Naive thymus-derived CD4-positive, alpha-beta T cell (primary cell): Measurements from ENCODE around the gene KRTAP10-1. TPM values are rescaled to one million over a fixed set of nuclear protein-coding genes. Genes with fewer than 3 reads are reported as not detected.

Experiments used
- ATAC-seq: fragments of 150-1000 bp; cut with Tn5 transposase; 2 replicates; pipeline ENCODE4 v1.10.0; 2021; ENCODE audit warnings: mild to moderate bottlenecking, moderate library complexity
- CTCF ChIA-PET: fragments of 350-600 bp; sonication (Branson Sonifier 250); formaldehyde crosslinking; loops from one replicate; lab custom pipeline; 2021; ENCODE audit warnings: antibody characterized with exemption; lab: Charles Lee
- POLR2A ChIA-PET: fragments of 350-600 bp; sonication (Branson Sonifier 250); formaldehyde crosslinking; loops from one replicate; lab custom pipeline; 2021; ENCODE audit warnings: antibody characterized with exemption, inconsistent platforms; lab: Charles Lee
- DNase-seq, 9 donors: peaks; one replicate each; pipeline versions ENCODE4 v3.0.0 to v3.0.0-alpha.2; 2020 to 2022; ENCODE audit warnings: mixed read lengths in 1 of 9
- H3K27ac ChIP-seq: one replicate; pipeline ENCODE4 v1.7.0; 2013; ENCODE audit warnings: mild to moderate bottlenecking, low read depth, low read length, moderate library complexity
- H3K27me3 ChIP-seq, 2 donors: one replicate each; pipeline ENCODE4 v1.7.0; 2013; ENCODE audit warnings: low read length in 2 of 2, mild to moderate bottlenecking in 2 of 2, moderate library complexity in 2 of 2; ENCODE audit not compliant: control insufficient read depth in 2 of 2, insufficient read depth in 2 of 2
- H3K36me3 ChIP-seq, 3 experiments: 1 replicate in 2 of 3; 2 replicates in 1 of 3; pipeline ENCODE4 v1.7.0; 2013; ENCODE audit warnings: low read length in 3 of 3, mild to moderate bottlenecking in 3 of 3, moderate library complexity in 1 of 3; ENCODE audit not compliant: insufficient read depth in 3 of 3, control insufficient read depth in 2 of 3
- H3K4me1 ChIP-seq, 2 donors: one replicate each; pipeline ENCODE4 v1.7.0; 2013; ENCODE audit warnings: low read length in 2 of 2, mild to moderate bottlenecking in 2 of 2, moderate library complexity in 1 of 2; ENCODE audit not compliant: control insufficient read depth in 2 of 2, insufficient read depth in 2 of 2
- H3K4me3 ChIP-seq: 2 replicates; pipeline ENCODE4 v1.7.0; 2013; ENCODE audit warnings: mild to moderate bottlenecking, low read length
- H3K9me3 ChIP-seq, 3 experiments: 1 replicate in 2 of 3; 2 replicates in 1 of 3; pipeline ENCODE4 v1.7.0; 2013; ENCODE audit warnings: low read length in 3 of 3; ENCODE audit not compliant: control insufficient read depth in 2 of 3
- H3K27ac Mint-ChIP-seq, 9 donors: one replicate each; pipeline ENCODE4 v1.8.0; 2020 to 2022; ENCODE audit warnings: mixed read lengths in 9 of 9, mild to moderate bottlenecking in 8 of 9, moderate library complexity in 5 of 9, inconsistent platforms in 2 of 9
- H3K27me3 Mint-ChIP-seq, 5 donors: one replicate each; pipeline ENCODE4 v1.8.0; 2021 to 2022; ENCODE audit warnings: mixed read lengths in 5 of 5, mild to moderate bottlenecking in 1 of 5
- H3K36me3 Mint-ChIP-seq, 5 donors: one replicate each; pipeline ENCODE4 v1.8.0; 2020 to 2022; ENCODE audit warnings: mixed read lengths in 5 of 5, mild to moderate bottlenecking in 3 of 5, inconsistent platforms in 1 of 5
- H3K4me1 Mint-ChIP-seq, 7 donors: one replicate each; pipeline ENCODE4 v1.8.0; 2020 to 2022; ENCODE audit warnings: mixed read lengths in 7 of 7, mild to moderate bottlenecking in 3 of 7, inconsistent platforms in 1 of 7
- H3K4me3 Mint-ChIP-seq, 10 donors: one replicate each; pipeline ENCODE4 v1.8.0; 2020 to 2022; ENCODE audit warnings: mild to moderate bottlenecking in 10 of 10, mixed read lengths in 10 of 10, moderate library complexity in 6 of 10, inconsistent platforms in 2 of 10
- H3K9me3 Mint-ChIP-seq, 11 donors: one replicate each; pipeline ENCODE4 v1.8.0; 2020 to 2022; ENCODE audit warnings: mixed read lengths in 11 of 11, mild to moderate bottlenecking in 4 of 11, inconsistent platforms in 1 of 11, moderate library complexity in 1 of 11
- intact Hi-C, 2 donors: fragments of 100-400 bp; cut with micrococcal nuclease; formaldehyde crosslinking; loops; one replicate each; pipeline ENCODE4 v1.15.1; 2023
- polyA plus RNA-seq, 2 donors: library from polyadenylated mRNA; unstranded; fragments of 300-500 nt; fragmentation: Illumina TruSeq; gene quantifications; one replicate each; pipeline ENCODE4 v1.2.3, GENCODE V29; 2021
- total RNA-seq, 6 experiments: library from RNA in 5 of 6; stranded (reverse) in 5 of 6; gene quantifications; 1 replicate in 5 of 6; 2 replicates in 1 of 6; pipeline ENCODE4 v1.2.3 and lab custom pipeline; 2021 to 2026

The KRTAP10-1 gene
- total and polyA plus RNA-seq, 7 experiments from 2014 or later, result not detected

- Histone ChIP-seq H3K4me3 (no peak overlapping the region), H3K4me1 (no peaks in the 10 kb centered on the region), H3K27me3 (no peaks in the 10 kb centered on the region), H3K27ac (no peak overlapping the region), H3K9me3 (no peaks in the 10 kb centered on the region), H3K36me3 (no peaks in the 10 kb centered on the region)
- CTCF ChIA-PET, result no interaction called here
- DNase-seq, result no peak
- Mint-ChIP-seq H3K4me1 (peaks cover 0 to 14% (median 2%) of the 10 kb centered on the region in 7 donors), H3K27me3 (no peaks in the 10 kb centered on the region), H3K36me3 (no peaks in the 10 kb centered on the region), H3K9me3 (peaks cover 0 to 1% (median 0%) of the 10 kb centered on the region in 11 donors), H3K27ac (no peak overlapping the region), H3K4me3 (no peak overlapping the region)
- ATAC-seq, result no peak
- POLR2A ChIA-PET, result no interaction called here
- intact Hi-C loops, result no loop called here
Measured at GRCh38 chr21:44520326-44521300, 19.4 kb downstream of the KRTAP10-1 start.

GRCh38 chr21:44519346-44520325, 20.4 kb downstream of the KRTAP10-1 start:
- Histone ChIP-seq H3K4me1 (no peaks in the 10 kb centered on the region), H3K9me3 (no peaks in the 10 kb centered on the region), H3K36me3 (no peaks in the 10 kb centered on the region), H3K27me3 (no peaks in the 10 kb centered on the region), H3K27ac (no peak overlapping the region), H3K4me3 (no peak overlapping the region)
- ATAC-seq (no peak), DNase-seq (no peak)
- Mint-ChIP-seq H3K27ac (peak overlapping the region in 2 of 9 donors; percentile 46 to 62), H3K27me3 (no peaks in the 10 kb centered on the region), H3K36me3 (no peaks in the 10 kb centered on the region), H3K9me3 (peaks cover 0 to 1% (median 0%) of the 10 kb centered on the region in 11 donors), H3K4me1 (peaks cover 0 to 14% (median 3%) of the 10 kb centered on the region in 7 donors), H3K4me3 (no peak overlapping the region)
- ChIA-PET POLR2A (no interaction called here), CTCF (interaction anchor here (0.7 to 1.8 kb wide), 2 partner anchors 98 to 274 kb away, joined by 4 read pairs; no protein-coding TSS in a partner anchor)
- intact Hi-C loops, result no loop called here

DNA sequence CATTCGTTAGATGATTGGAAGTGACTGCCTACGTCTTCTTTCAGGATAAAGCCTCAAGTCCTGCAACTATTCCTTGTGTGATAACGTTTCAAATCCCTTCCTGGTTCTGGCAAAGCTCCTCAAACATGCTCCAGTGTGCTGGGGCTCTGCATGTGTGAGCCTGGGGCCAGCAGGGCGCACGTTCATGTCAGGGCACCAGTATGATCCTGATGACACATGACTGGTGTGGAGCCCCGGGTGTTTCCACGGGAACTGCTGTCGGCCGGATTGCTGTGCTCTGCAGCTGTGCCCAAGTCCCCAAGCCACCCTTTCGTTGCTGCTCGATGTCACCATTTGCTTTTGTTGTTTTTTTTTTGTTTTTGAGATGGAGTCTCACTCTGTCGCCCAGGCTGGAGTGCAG, 21.3 kb downstream of the KRTAP10-1 start:
- ATAC-seq (no peak), DNase-seq (no peak)
- Histone ChIP-seq H3K27me3 (no peaks in the 10 kb centered on the region), H3K27ac (no peak overlapping the region), H3K9me3 (no peaks in the 10 kb centered on the region), H3K4me1 (no peaks in the 10 kb centered on the region), H3K4me3 (no peak overlapping the region), H3K36me3 (no peaks in the 10 kb centered on the region)
- intact Hi-C loops, result no loop called here
- H3K4me1 Mint-ChIP-seq, result peaks cover 0 to 14% (median 3%) of the 10 kb centered on the region in 7 donors
- ChIA-PET POLR2A (no interaction called here), CTCF (interaction anchor here (0.8 to 1.8 kb wide), 2 partner anchors 99 to 224 kb away, joined by 3 to 4 read pairs; no protein-coding TSS in a partner anchor)
- H3K4me3 Mint-ChIP-seq, result no peak overlapping the region
- no peaks in the 10 kb centered on the region for H3K36me3 Mint-ChIP-seq
- H3K9me3 Mint-ChIP-seq, result peaks cover 0 to 1% (median 0%) of the 10 kb centered on the region in 11 donors
- H3K27ac Mint-ChIP-seq, result peak overlapping the region in 2 of 9 donors; percentile 42 to 62
- H3K27me3 Mint-ChIP-seq, result no peaks in the 10 kb centered on the region

DNA sequence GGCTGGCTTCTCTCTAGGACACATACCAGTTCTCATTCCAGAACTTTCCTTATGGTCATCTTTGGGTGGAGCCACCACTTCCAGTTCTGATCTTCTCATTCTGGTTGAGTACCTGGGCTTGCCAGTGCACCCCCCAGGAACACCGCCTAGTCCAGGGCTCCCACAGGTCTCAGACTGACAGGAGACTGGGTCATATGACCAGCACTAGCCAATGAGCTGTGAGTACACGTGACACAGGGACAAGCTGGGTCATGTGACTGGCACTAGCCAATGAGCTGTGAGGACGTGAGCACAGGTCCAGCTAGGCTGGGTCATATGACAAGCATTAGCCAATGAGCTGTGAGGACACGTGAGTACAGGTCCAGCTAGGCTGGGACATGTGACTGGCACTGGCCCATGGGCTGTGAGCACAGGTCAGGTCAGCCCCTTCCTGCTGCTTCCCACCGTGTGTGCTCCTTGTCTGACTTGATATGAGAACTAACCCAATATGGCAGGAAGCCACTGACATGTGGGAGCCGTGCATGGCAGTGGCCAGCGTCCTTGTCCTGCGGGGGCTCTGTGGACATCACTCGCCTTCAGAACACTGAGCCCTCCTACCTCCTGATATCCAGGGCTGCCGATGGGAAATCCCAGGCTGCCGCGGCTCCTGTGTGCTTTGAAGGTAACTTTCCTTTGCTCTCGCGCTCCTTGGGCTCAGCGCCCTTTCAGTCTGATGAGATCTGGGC, 22.7 kb downstream of the KRTAP10-1 start:
- no peaks in the 10 kb centered on the region for H3K36me3 Mint-ChIP-seq
- H3K4me3 Mint-ChIP-seq, result peak overlapping the region in 1 of 10 donors; percentile 15
- H3K27ac Mint-ChIP-seq, result peak overlapping the region in 3 of 9 donors; percentile 57 to 84 (median 74)
- H3K4me1 ChIP-seq, result no peaks in the 10 kb centered on the region
- peaks cover 0 to 1% (median 0%) of the 10 kb centered on the region in 11 donors for H3K9me3 Mint-ChIP-seq
- no peak overlapping the region for H3K27ac ChIP-seq
- H3K4me1 Mint-ChIP-seq, result peaks cover 0 to 14% (median 3%) of the 10 kb centered on the region in 7 donors
- DNase-seq, result peak in 1 of 9 donors; percentile 26
- ChIA-PET CTCF (interaction anchor here (0.6 to 9.1 kb wide), 3 partner anchors 56 to 224 kb away, joined by 4 to 111 read pairs (median 4); no protein-coding TSS in a partner anchor), POLR2A (interaction anchor here (1.0 kb wide), 1 partner anchor 98 kb away, joined by 5 read pairs; no protein-coding TSS in a partner anchor)
- H3K27me3 ChIP-seq, result no peaks in the 10 kb centered on the region
- no peaks in the 10 kb centered on the region for H3K36me3 ChIP-seq
- no peak overlapping the region for H3K4me3 ChIP-seq
- ATAC-seq, result no peak
- H3K27me3 Mint-ChIP-seq, result no peaks in the 10 kb centered on the region
- intact Hi-C loops, result no loop called here
- H3K9me3 ChIP-seq, result no peaks in the 10 kb centered on the region

DNA sequence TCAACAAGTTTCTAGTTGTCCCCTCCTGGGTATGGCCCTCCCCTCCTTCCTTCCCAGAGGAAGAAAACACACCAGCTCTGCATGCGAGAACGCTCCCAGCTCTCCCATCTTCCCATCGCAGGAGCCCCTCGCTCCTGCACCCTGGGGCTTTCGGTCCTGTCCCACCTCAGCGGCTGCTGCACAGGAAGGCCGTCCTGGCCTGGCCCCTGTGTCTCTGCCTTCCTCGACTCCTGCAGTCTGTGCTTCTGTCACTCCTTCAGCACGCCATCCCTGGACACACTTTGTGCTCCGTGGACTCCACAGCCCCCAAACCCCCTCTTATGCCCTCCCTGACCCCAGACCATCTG, 23.2 kb downstream of the KRTAP10-1 start:
- DNase-seq, result no peak
- intact Hi-C loops, result no loop called here
- H3K4me1 ChIP-seq, result no peaks in the 10 kb centered on the region
- no peak overlapping the region for H3K4me3 ChIP-seq
- peak overlapping the region in 3 of 9 donors; percentile 16 to 57 (median 31) for H3K27ac Mint-ChIP-seq
- peaks cover 0 to 14% (median 3%) of the 10 kb centered on the region in 7 donors for H3K4me1 Mint-ChIP-seq
- no peaks in the 10 kb centered on the region for H3K9me3 ChIP-seq
- H3K27ac ChIP-seq, result no peak overlapping the region
- no peak for ATAC-seq
- H3K36me3 Mint-ChIP-seq, result no peaks in the 10 kb centered on the region
- ChIA-PET POLR2A (no interaction called here), CTCF (interaction anchor here (0.6 to 9.1 kb wide), 3 partner anchors 56 to 410 kb away, joined by 3 to 111 read pairs (median 4); no protein-coding TSS in a partner anchor)
- no peaks in the 10 kb centered on the region for H3K36me3 ChIP-seq
- H3K9me3 Mint-ChIP-seq, result peaks cover 0 to 1% (median 0%) of the 10 kb centered on the region in 11 donors
- H3K27me3 Mint-ChIP-seq, result no peaks in the 10 kb centered on the region
- no peak overlapping the region for H3K4me3 Mint-ChIP-seq
- no peaks in the 10 kb centered on the region for H3K27me3 ChIP-seq
